Mesendoderm (in vitro differentiated cells): ENCODE data around the gene PTCD3.

Experiments
- DNase-seq: peaks from one replicate; pipeline ENCODE4 v3.0.0; 2013
- H2AK5ac ChIP-seq: 2 replicates; pipeline ENCODE4 v1.6.1; 2013; ENCODE audit warnings: low read length, inconsistent platforms
- H2BK120ac ChIP-seq: 2 replicates; pipeline ENCODE4 v1.6.1; 2013; ENCODE audit warnings: low read depth, mild to moderate bottlenecking, low read length, moderate library complexity, mixed read lengths
- H2BK15ac ChIP-seq: replicated peaks from 2 replicates; pipeline ENCODE4 v1.6.1; 2013; ENCODE audit warnings: low read depth, mild to moderate bottlenecking, moderate library complexity
- H2BK5ac ChIP-seq: 2 replicates; pipeline ENCODE4 v1.6.1; 2013; ENCODE audit warnings: low read length, inconsistent platforms
- H3K18ac ChIP-seq: 2 replicates; pipeline ENCODE4 v1.6.1; 2013; ENCODE audit warnings: mild to moderate bottlenecking, low read length, mixed read lengths
- H3K23ac ChIP-seq: one replicate; pipeline ENCODE4 v1.6.1; 2013; ENCODE audit warnings: low read length
- H3K27ac ChIP-seq: 2 replicates; pipeline ENCODE4 v1.5.1; 2013; ENCODE audit warnings: low read depth, mild to moderate bottlenecking, inconsistent platforms, low read length, moderate library complexity
- H3K27me3 ChIP-seq: 2 replicates; pipeline ENCODE4 v1.6.1; 2013; ENCODE audit warnings: low read length, control low read depth, mild to moderate bottlenecking, inconsistent platforms; ENCODE audit not compliant: insufficient read depth, poor library complexity
- H3K36me3 ChIP-seq: 2 replicates; pipeline ENCODE4 v1.6.1; 2013; ENCODE audit warnings: low read length, inconsistent platforms; ENCODE audit not compliant: control insufficient read depth, insufficient read depth
- H3K4ac ChIP-seq: one replicate; pipeline ENCODE4 v1.6.1; 2013; ENCODE audit warnings: low read depth, mild to moderate bottlenecking, low read length, moderate library complexity
- H3K4me1 ChIP-seq: 2 replicates; pipeline ENCODE4 v1.6.1; 2013; ENCODE audit warnings: low read depth, low read length, inconsistent platforms; ENCODE audit not compliant: control insufficient read depth
- H3K4me2 ChIP-seq: 2 replicates; pipeline ENCODE4 v1.6.1; 2013; ENCODE audit warnings: low read length
- H3K4me3 ChIP-seq: 2 replicates; pipeline ENCODE4 v1.5.1; 2013; ENCODE audit warnings: mild to moderate bottlenecking, low read length
- H3K56ac ChIP-seq: one replicate; pipeline ENCODE4 v1.6.1; 2013; ENCODE audit warnings: low read length
- H3K79me1 ChIP-seq: 2 replicates; pipeline ENCODE4 v1.6.1; 2013; ENCODE audit warnings: low read length, inconsistent platforms
- H3K79me2 ChIP-seq: 2 replicates; pipeline ENCODE4 v1.6.1; 2013; ENCODE audit warnings: mild to moderate bottlenecking, low read length; ENCODE audit not compliant: control insufficient read depth, insufficient read depth
- H3K9ac ChIP-seq: 2 replicates; pipeline ENCODE4 v1.6.1; 2013; ENCODE audit warnings: low read length, inconsistent platforms
- H4K5ac ChIP-seq: one replicate; pipeline ENCODE4 v1.6.1; 2013; ENCODE audit warnings: low read length
- H4K8ac ChIP-seq: one replicate; pipeline ENCODE4 v1.6.1; 2013; ENCODE audit warnings: low read depth, mild to moderate bottlenecking, control low read depth, low read length, moderate library complexity
- WGBS: extraction: QIAGEN DNeasy Blood & Tissue Kit; methylation state at CpG from one replicate; pipeline ENCODE4 v1.1.7; 2013; ENCODE audit warnings: low lambda C conversion rate, missing lambda C conversion rate; ENCODE audit not compliant: insufficient coverage; ENCODE audit errors: extremely low coverage; 5-methylcytosine and 5-hydroxymethylcytosine counted together

The PTCD3 gene

DNA sequence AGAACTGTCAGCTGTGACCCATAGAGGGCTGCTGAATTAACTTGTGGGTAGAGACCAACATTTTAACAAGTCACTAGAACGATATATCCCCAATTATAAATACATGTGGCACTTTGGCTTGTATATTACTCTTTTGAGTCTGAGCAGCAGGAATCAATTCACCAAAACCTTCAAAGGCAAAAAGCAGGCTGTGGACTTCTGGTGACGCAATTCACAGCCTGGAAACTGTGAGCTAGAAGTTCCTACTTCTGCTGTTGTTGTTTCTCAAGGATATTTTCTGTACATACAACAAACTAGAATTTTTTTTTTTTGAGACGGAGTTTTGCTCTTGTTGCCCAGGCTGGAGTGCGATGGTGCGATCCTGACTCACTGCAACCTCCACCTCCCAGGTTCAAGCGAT, 37.3 kb downstream of the PTCD3 start:
- Histone ChIP-seq H3K56ac (no peak overlapping the region), H3K79me1 (no peaks in the 10 kb centered on the region), H3K4me2 (no peak overlapping the region), H3K18ac (no peak overlapping the region), H3K36me3 (peaks cover 14% of the 10 kb centered on the region), H4K5ac (no peak overlapping the region), H3K79me2 (no peaks in the 10 kb centered on the region), H3K27me3 (no peaks in the 10 kb centered on the region), H3K4ac (no peak overlapping the region), H3K9ac (no peak overlapping the region), H3K4me1 (no peaks in the 10 kb centered on the region), H3K23ac (no peak overlapping the region), H4K8ac (no peak overlapping the region), H2AK5ac (no peak overlapping the region), H3K4me3 (no peak overlapping the region), H2BK15ac (no peak overlapping the region), H3K27ac (no peak overlapping the region), H2BK120ac (no peak overlapping the region), H2BK5ac (no peak overlapping the region)
- DNase-seq = no peak
- WGBS = no CpG with 5 or more reads among the region's 6 CpGs

GRCh38 chr2:86143926-86144685, 38.1 kb downstream of the PTCD3 start:
- no peak overlapping the region for H4K8ac ChIP-seq
- H3K18ac ChIP-seq = no peak overlapping the region
- no peaks in the 10 kb centered on the region for H3K27me3 ChIP-seq
- H3K4me2 ChIP-seq = no peak overlapping the region
- no peak overlapping the region for H3K27ac ChIP-seq
- H3K4me3 ChIP-seq = no peak overlapping the region
- no peak overlapping the region for H2AK5ac ChIP-seq
- no peak overlapping the region for H4K5ac ChIP-seq
- no peak overlapping the region for H3K23ac ChIP-seq
- H3K9ac ChIP-seq = no peak overlapping the region
- H3K56ac ChIP-seq = no peak overlapping the region
- no peak overlapping the region for H3K4ac ChIP-seq
- H3K4me1 ChIP-seq = no peaks in the 10 kb centered on the region
- H3K79me1 ChIP-seq = no peaks in the 10 kb centered on the region
- no peak for DNase-seq
- H2BK5ac ChIP-seq = no peak overlapping the region
- no peaks in the 10 kb centered on the region for H3K79me2 ChIP-seq
- WGBS = no CpG with 5 or more reads among the region's 14 CpGs
- peaks cover 11% of the 10 kb centered on the region for H3K36me3 ChIP-seq
- no peak overlapping the region for H2BK15ac ChIP-seq
- H2BK120ac ChIP-seq = no peak overlapping the region

DNA sequence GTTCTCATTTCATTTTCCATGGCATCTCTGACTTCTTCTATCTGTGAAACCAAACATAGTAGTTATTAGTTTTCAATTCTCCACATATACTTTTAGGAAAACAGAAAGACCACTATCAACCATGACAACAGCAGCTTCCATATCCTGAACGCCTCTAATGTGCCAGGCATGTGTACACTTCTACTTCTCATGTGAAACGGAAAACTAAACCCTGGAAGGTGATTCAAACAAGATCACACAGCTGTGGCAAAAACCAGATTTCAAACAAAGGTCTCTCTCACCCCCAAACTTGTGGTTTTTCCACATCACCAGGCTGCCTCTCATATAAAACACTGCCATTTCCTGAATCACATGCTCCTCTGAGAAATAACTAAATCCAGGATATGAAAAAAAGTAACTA, 41.8 kb downstream of the PTCD3 start:
- no peak overlapping the region for H2BK5ac ChIP-seq
- DNase-seq = no peak
- no CpG with 5 or more reads among the region's 2 CpGs for WGBS
- no peak overlapping the region for H3K4me3 ChIP-seq
- H2BK120ac ChIP-seq = no peak overlapping the region
- H3K27me3 ChIP-seq = no peaks in the 10 kb centered on the region
- H3K4me2 ChIP-seq = no peak overlapping the region
- H2BK15ac ChIP-seq = no peak overlapping the region
- no peak overlapping the region for H3K23ac ChIP-seq
- H3K79me2 ChIP-seq = no peaks in the 10 kb centered on the region
- no peak overlapping the region for H2AK5ac ChIP-seq
- no peak overlapping the region for H3K18ac ChIP-seq
- H3K9ac ChIP-seq = no peak overlapping the region
- no peak overlapping the region for H4K8ac ChIP-seq
- no peaks in the 10 kb centered on the region for H3K79me1 ChIP-seq
- no peaks in the 10 kb centered on the region for H3K4me1 ChIP-seq
- no peak overlapping the region for H3K56ac ChIP-seq
- peaks cover 17% of the 10 kb centered on the region for H3K36me3 ChIP-seq
- H3K27ac ChIP-seq = no peak overlapping the region
- H3K4ac ChIP-seq = no peak overlapping the region
- no peak overlapping the region for H4K5ac ChIP-seq

- H3K23ac ChIP-seq = no peak overlapping the region
- H3K9ac ChIP-seq = no peak overlapping the region
Measured at GRCh38 chr2:86150502-86150901, 44.5 kb downstream of the PTCD3 start.

DNA sequence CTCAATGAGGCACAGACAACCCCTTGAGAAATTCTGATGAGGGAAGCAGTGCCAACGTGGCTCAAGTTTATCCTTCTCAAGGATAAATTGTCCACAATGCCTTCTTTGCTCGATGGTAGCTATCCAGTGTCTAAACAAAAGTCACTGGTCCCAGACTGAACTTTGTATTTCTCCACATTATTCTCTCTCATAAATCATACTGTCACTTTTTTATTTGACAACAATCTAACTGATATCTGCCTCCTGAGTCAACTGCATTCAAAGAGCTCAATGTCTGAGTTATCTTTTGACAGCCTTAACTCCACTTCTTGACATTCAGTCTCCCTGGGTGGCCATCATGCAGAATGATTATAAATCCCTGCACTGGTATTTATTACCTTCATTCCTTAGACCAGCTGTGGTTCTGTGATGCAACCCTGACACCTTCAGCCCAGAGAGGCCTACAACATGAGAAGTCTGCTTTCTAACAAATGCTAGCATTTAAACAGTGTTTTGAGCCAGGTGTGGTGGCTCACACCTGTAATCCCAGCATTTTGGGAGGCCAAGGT, 51.0 kb downstream of the PTCD3 start:
- no peak overlapping the region for H3K4ac ChIP-seq
- H3K23ac ChIP-seq = no peak overlapping the region
- no peaks in the 10 kb centered on the region for H3K79me2 ChIP-seq
- H2BK15ac ChIP-seq = no peak overlapping the region
- no CpG with 5 or more reads among the region's 2 CpGs for WGBS
- no peak overlapping the region for H4K8ac ChIP-seq
- H3K79me1 ChIP-seq = peaks cover 1% of the 10 kb centered on the region
- H2AK5ac ChIP-seq = no peak overlapping the region
- H3K4me1 ChIP-seq = no peaks in the 10 kb centered on the region
- no peak overlapping the region for H2BK5ac ChIP-seq
- H3K9ac ChIP-seq = no peak overlapping the region
- no peak overlapping the region for H3K27ac ChIP-seq
- no peak overlapping the region for H3K18ac ChIP-seq
- H3K36me3 ChIP-seq = peaks cover 8% of the 10 kb centered on the region
- H3K56ac ChIP-seq = no peak overlapping the region
- no peaks in the 10 kb centered on the region for H3K27me3 ChIP-seq
- H3K4me2 ChIP-seq = no peak overlapping the region
- no peak overlapping the region for H3K4me3 ChIP-seq
- H4K5ac ChIP-seq = no peak overlapping the region
- peak; percentile 23 for DNase-seq
- no peak overlapping the region for H2BK120ac ChIP-seq

More at GRCh38 chr2:86150502-86150901, 44.5 kb downstream of the PTCD3 start:
- Histone ChIP-seq H3K27ac (no peak overlapping the region), H3K27me3 (no peaks in the 10 kb centered on the region), H2BK15ac (no peak overlapping the region), H3K56ac (no peak overlapping the region), H3K4me1 (no peaks in the 10 kb centered on the region), H3K18ac (no peak overlapping the region), H4K5ac (no peak overlapping the region), H2AK5ac (no peak overlapping the region), H3K79me1 (no peaks in the 10 kb centered on the region), H2BK120ac (no peak overlapping the region), H3K79me2 (no peaks in the 10 kb centered on the region), H4K8ac (no peak overlapping the region), H2BK5ac (no peak overlapping the region), H3K36me3 (peaks cover 12% of the 10 kb centered on the region), H3K4me2 (no peak overlapping the region), H3K4ac (no peak overlapping the region), H3K4me3 (no peak overlapping the region)
- WGBS = no CpG with 5 or more reads among the region's 2 CpGs
- no peak for DNase-seq

DNA sequence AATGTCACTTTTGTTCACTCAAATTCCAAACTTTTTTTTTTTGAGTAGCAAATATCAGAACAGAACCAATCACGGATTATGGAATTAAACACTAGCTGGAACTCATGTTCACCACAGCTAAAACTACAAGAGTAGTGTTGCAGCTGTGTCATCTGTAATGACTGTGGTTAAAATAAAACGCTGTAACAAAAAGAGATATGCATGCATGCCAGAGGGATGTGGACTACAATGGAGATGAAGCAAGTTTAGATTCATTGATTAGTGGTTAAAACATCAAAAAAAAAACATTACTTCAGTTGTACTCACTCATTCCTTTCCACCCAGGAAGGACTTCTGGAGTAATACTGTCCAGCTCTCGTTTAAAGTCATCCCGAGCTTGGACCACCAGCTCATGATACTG, 52.3 kb downstream of the PTCD3 start:
- Histone ChIP-seq H4K8ac (no peak overlapping the region), H3K23ac (no peak overlapping the region), H3K79me2 (no peaks in the 10 kb centered on the region), H3K56ac (no peak overlapping the region), H3K79me1 (peaks cover 1% of the 10 kb centered on the region), H2AK5ac (no peak overlapping the region), H3K9ac (no peak overlapping the region), H4K5ac (no peak overlapping the region), H2BK120ac (no peak overlapping the region), H3K27ac (no peak overlapping the region), H2BK15ac (no peak overlapping the region), H3K18ac (no peak overlapping the region), H3K4ac (no peak overlapping the region), H2BK5ac (no peak overlapping the region), H3K4me1 (no peaks in the 10 kb centered on the region), H3K36me3 (peaks cover 8% of the 10 kb centered on the region), H3K4me2 (no peak overlapping the region), H3K27me3 (no peaks in the 10 kb centered on the region), H3K4me3 (no peak overlapping the region)
- WGBS = no CpG with 5 or more reads among the region's 4 CpGs
- no peak for DNase-seq
